Measurements from ENCODE around the gene CDK5. TPM values are rescaled to one million over a fixed set of nuclear protein-coding genes. Genes with fewer than 3 reads are reported as not detected.

Gene CDK5
- total and polyA plus RNA-seq, 2 donors from 2014 or later = 9.1 to 21.5 TPM

GRCh38 chr7:151078233-151079040, 20.7 kb upstream of the CDK5 start:
- Histone ChIP-seq H3K36me3 (ENCODE audit: control insufficient read depth in 2 of 3, insufficient read depth in 3 of 3, low read length in 3 of 3) (peaks cover 2 to 13% (median 13%) of the 10 kb centered on the region in 3 donors), H3K27me3 (ENCODE audit: control insufficient read depth, insufficient read depth, low read length) (no peaks in the 10 kb centered on the region), H3K27ac (ENCODE audit: low read depth in 2 of 2, low read length in 2 of 2) (no peak overlapping the region), H3K9ac (ENCODE audit: low read length in 3 of 3) (peak overlapping the region in 1 of 3 donors; percentile 19), H3K4me1 (ENCODE audit: control insufficient read depth in 2 of 3, insufficient read depth in 2 of 3, low read depth in 1 of 3, low read length in 3 of 3) (peaks cover 0 to 37% (median 6%) of the 10 kb centered on the region in 3 donors), H3K4me3 (ENCODE audit: low read length in 3 of 3) (no peak overlapping the region), H3K9me3 (ENCODE audit: control insufficient read depth in 2 of 3, insufficient read depth in 1 of 3, low read length in 3 of 3) (no peaks in the 10 kb centered on the region)
- intact Hi-C loops (cut with DNase I) = no loop called here
- FAIRE-seq (no peak), DNase-seq (peak in 2 of 5 donors; percentile 56 to 70)
- TF ChIP-seq, protein P1, sequence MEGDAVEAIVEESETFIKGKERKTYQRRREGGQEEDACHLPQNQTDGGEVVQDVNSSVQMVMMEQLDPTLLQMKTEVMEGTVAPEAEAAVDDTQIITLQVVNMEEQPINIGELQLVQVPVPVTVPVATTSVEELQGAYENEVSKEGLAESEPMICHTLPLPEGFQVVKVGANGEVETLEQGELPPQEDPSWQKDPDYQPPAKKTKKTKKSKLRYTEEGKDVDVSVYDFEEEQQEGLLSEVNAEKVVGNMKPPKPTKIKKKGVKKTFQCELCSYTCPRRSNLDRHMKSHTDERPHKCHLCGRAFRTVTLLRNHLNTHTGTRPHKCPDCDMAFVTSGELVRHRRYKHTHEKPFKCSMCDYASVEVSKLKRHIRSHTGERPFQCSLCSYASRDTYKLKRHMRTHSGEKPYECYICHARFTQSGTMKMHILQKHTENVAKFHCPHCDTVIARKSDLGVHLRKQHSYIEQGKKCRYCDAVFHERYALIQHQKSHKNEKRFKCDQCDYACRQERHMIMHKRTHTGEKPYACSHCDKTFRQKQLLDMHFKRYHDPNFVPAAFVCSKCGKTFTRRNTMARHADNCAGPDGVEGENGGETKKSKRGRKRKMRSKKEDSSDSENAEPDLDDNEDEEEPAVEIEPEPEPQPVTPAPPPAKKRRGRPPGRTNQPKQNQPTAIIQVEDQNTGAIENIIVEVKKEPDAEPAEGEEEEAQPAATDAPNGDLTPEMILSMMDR (IDR thresholded peaks at IDR 0.05; ENCODE audit: borderline replicate concordance, extremely low read depth, insufficient read depth) = no peak

- H3K9me3 ChIP-seq (ENCODE audit: control insufficient read depth in 2 of 3, insufficient read depth in 1 of 3, low read length in 3 of 3) = no peaks in the 10 kb centered on the region
- H3K27ac ChIP-seq (ENCODE audit: low read depth in 2 of 2, low read length in 2 of 2) = no peak overlapping the region
- intact Hi-C loops (cut with DNase I) = no loop called here
- TF ChIP-seq, protein P1 (IDR thresholded peaks at IDR 0.05; ENCODE audit: borderline replicate concordance, extremely low read depth, insufficient read depth) = no peak
- peaks cover 2 to 13% (median 13%) of the 10 kb centered on the region in 3 donors for H3K36me3 ChIP-seq (ENCODE audit: control insufficient read depth in 2 of 3, insufficient read depth in 3 of 3, low read length in 3 of 3)
- no peak overlapping the region for H3K4me3 ChIP-seq (ENCODE audit: low read length in 3 of 3)
- DNase-seq (peak in 1 of 5 donors; percentile 74), FAIRE-seq (no peak)
- H3K4me1 ChIP-seq (ENCODE audit: control insufficient read depth in 2 of 3, insufficient read depth in 2 of 3, low read depth in 1 of 3, low read length in 3 of 3) = peaks cover 0 to 37% (median 6%) of the 10 kb centered on the region in 3 donors
- no peaks in the 10 kb centered on the region for H3K27me3 ChIP-seq (ENCODE audit: control insufficient read depth, insufficient read depth, low read length)
- H3K9ac ChIP-seq (ENCODE audit: low read length in 3 of 3) = peak overlapping the region in 1 of 3 donors; percentile 19
Observed at GRCh38 chr7:151077705-151078232, 20.1 kb upstream of the CDK5 start.

DNA sequence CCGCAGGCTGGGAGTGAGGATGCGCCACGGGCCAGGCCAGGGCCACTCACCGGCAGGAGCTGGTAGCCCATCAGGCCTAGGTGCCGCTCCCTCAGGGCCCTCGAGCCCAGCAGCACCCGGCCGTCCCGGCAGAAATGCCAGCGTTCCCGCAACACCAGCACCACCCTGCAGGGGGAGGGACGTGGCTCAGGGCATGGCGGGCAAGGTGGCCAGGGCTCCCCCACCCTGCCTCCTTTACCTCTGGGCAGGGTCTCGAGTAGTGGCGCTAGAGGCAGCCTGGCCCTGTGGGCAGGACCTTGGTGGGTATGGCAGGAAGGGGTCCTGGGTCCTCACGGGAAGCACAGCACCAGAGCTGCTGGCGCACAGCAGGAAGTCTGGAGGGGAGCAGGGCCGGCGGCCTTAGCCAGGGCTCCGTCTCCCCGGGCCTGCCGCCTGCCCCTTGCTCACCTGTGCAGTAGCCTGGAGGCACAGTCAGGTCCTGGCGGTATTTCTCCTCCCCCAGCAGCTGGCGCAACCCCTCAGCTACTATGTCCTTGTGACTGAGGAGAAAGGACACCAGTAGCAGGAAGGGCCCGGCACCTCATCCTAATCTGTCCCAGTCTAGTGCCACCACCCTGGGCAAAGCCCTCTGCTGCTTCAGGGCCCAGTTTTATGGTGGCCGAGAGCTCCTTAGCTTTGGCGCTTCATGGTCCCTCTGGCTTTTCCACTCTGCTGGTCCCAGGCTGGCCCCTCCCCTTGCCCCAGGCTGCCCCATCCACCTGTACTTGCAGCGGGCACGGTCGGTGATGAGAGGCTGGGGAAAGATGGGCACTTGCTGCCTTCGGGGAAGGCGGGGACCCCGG, 19.4 kb upstream of the CDK5 start:
- TF ChIP-seq, protein P1 (IDR thresholded peaks at IDR 0.05; ENCODE audit: borderline replicate concordance, extremely low read depth, insufficient read depth) = no peak
- H3K9me3 ChIP-seq (ENCODE audit: control insufficient read depth in 2 of 3, insufficient read depth in 1 of 3, low read length in 3 of 3) = no peaks in the 10 kb centered on the region
- H3K9ac ChIP-seq (ENCODE audit: low read length in 3 of 3) = no peak overlapping the region
- H3K4me3 ChIP-seq (ENCODE audit: low read length in 3 of 3) = no peak overlapping the region
- H3K27me3 ChIP-seq (ENCODE audit: control insufficient read depth, insufficient read depth, low read length) = no peaks in the 10 kb centered on the region
- peaks cover 0 to 30% (median 6%) of the 10 kb centered on the region in 3 donors for H3K4me1 ChIP-seq (ENCODE audit: control insufficient read depth in 2 of 3, insufficient read depth in 2 of 3, low read depth in 1 of 3, low read length in 3 of 3)
- H3K36me3 ChIP-seq (ENCODE audit: control insufficient read depth in 2 of 3, insufficient read depth in 3 of 3, low read length in 3 of 3) = peaks cover 2 to 13% (median 13%) of the 10 kb centered on the region in 3 donors
- intact Hi-C loops (cut with DNase I) = no loop called here
- H3K27ac ChIP-seq (ENCODE audit: low read depth in 2 of 2, low read length in 2 of 2) = no peak overlapping the region
- DNase-seq (peak in 3 of 5 donors; percentile 16 to 79 (median 64)), FAIRE-seq (no peak)
